Panc1 (cell line): ENCODE measurements around the gene ISCA1. TPM values are rescaled to one million over a fixed set of nuclear protein-coding genes. Genes with fewer than 3 reads are reported as not detected.

ENCODE experiments used
- ATAC-seq: fragments of 200-7000 bp; cut with Tn5 transposase; 2 replicates; pipeline ENCODE4 v1.9.1; 2020; ENCODE audit warnings: mild to moderate bottlenecking, moderate library complexity
- BruUV-seq: library from RNA; stranded (reverse); fragments of 400-500 nt; replicated peaks from 2 replicates; lab custom pipeline; 2021; lab: Mats Ljungman, UMichigan
- CTCF ChIA-PET: fragments of 300-600 bp; sonication (Branson Sonifier 250); formaldehyde crosslinking; loops from one replicate; lab custom pipeline; 2022; ENCODE audit warnings: antibody characterized with exemption; lab: Charles Lee
- POLR2A ChIA-PET: fragments of 300-600 bp; sonication (Branson Sonifier 250); formaldehyde crosslinking; loops from one replicate; lab custom pipeline; 2022; ENCODE audit warnings: antibody characterized with exemption; lab: Charles Lee
- DNase-seq: peaks from one replicate; pipeline ENCODE4 v3.0.0-alpha.2; 2010; ENCODE audit warnings: low read depth, low spot score
- H3K27ac ChIP-seq: 2 replicates; pipeline ENCODE4 v1.5.1; 2011; ENCODE audit warnings: mild to moderate bottlenecking, low read length, inconsistent platforms
- H3K27me3 ChIP-seq: fragments of 200-500 bp; sonication (Bioruptor generic); 2 replicates; pipeline ENCODE4 v1.6.0; 2014; ENCODE audit warnings: low read length, inconsistent platforms; ENCODE audit not compliant: control insufficient read depth, insufficient read depth
- H3K36me3 ChIP-seq: fragments of 200-500 bp; sonication (Bioruptor generic); 2 replicates; pipeline ENCODE4 v1.5.1; 2014; ENCODE audit warnings: inconsistent platforms, mild to moderate bottlenecking, low read length, moderate library complexity; ENCODE audit not compliant: control insufficient read depth, insufficient read depth
- H3K4me1 ChIP-seq: 2 replicates; pipeline ENCODE4 v1.5.1; 2011; ENCODE audit warnings: inconsistent platforms, mild to moderate bottlenecking, low read length, moderate library complexity; ENCODE audit not compliant: control insufficient read depth, insufficient read depth
- H3K4me3 ChIP-seq, 2 experiments: 2 replicates each; pipeline ENCODE4 v1.5.1; 2011 to 2012; ENCODE audit warnings: low read depth in 2 of 2, low read length in 2 of 2, mild to moderate bottlenecking in 2 of 2, inconsistent platforms in 1 of 2, moderate library complexity in 1 of 2
- H3K9me3 ChIP-seq: fragments of 200-500 bp; sonication (Bioruptor generic); 2 replicates; pipeline ENCODE4 v1.5.1; 2014; ENCODE audit warnings: low read depth, mild to moderate bottlenecking, inconsistent platforms, low read length, moderate library complexity; ENCODE audit not compliant: control insufficient read depth, insufficient read depth
- CTCF ChIP-seq: fragments of 450-650 bp; IDR thresholded peaks from 2 replicates; pipeline ENCODE4 v1.5.1; 2017; ENCODE audit warnings: mild to moderate bottlenecking
- POLR2AphosphoS5 ChIP-seq: IDR thresholded peaks from 2 replicates; pipeline ENCODE4 v1.6.1; 2012; ENCODE audit warnings: mild to moderate bottlenecking, low read depth, low read length, moderate library complexity
- SIN3A ChIP-seq: IDR thresholded peaks from 2 replicates; pipeline ENCODE4 v1.6.1; 2012; ENCODE audit warnings: low read depth, mild to moderate bottlenecking, low read length, moderate library complexity, borderline replicate concordance; ENCODE audit not compliant: insufficient read depth
- TCF7L2 ChIP-seq: IDR thresholded peaks from 2 replicates; pipeline ENCODE4 v1.6.1; 2011; ENCODE audit warnings: mild to moderate bottlenecking, low read depth, low read length, inconsistent platforms
- in situ Hi-C: cut with HindIII; loops from 2 replicates; pipeline ENCODE4 v1.10.0; 2016; ENCODE audit warnings: low sequenced_read_pairs, low pct_unique_long_range_greater_than_20kb
- intact Hi-C: fragments of 100-400 bp; cut with micrococcal nuclease; formaldehyde crosslinking; loops from one replicate; pipeline ENCODE4 v1.10.0; 2022; ENCODE audit not compliant: unreplicated experiment
- total RNA-seq: library from RNA; stranded (reverse); gene quantifications from one replicate; pipeline ENCODE4 v1.2.1, GENCODE V29; 2021; ENCODE audit not compliant: unreplicated experiment
- TF ChIP-seq, protein P1 (sequence below), 2 experiments: IDR thresholded peaks; 2 replicates each; pipeline ENCODE4 v1.6.1; 2011 to 2012; ENCODE audit warnings: low read depth in 2 of 2, control low read depth in 1 of 2, low read length in 1 of 2, mild to moderate bottlenecking in 1 of 2, moderate library complexity in 1 of 2; ENCODE audit not compliant: insufficient read depth in 1 of 2

The ISCA1 gene
- total RNA-seq, 1 experiment from 2014 or later = 19.9 TPM

GRCh38 chr9:86222667-86223066 is 59.7 kb downstream of the ISCA1 start:
- no peak for TF ChIP-seq CTCF
- no peak for TF ChIP-seq SIN3A
- TF ChIP-seq TCF7L2 = no peak
- TF ChIP-seq, protein P1, sequence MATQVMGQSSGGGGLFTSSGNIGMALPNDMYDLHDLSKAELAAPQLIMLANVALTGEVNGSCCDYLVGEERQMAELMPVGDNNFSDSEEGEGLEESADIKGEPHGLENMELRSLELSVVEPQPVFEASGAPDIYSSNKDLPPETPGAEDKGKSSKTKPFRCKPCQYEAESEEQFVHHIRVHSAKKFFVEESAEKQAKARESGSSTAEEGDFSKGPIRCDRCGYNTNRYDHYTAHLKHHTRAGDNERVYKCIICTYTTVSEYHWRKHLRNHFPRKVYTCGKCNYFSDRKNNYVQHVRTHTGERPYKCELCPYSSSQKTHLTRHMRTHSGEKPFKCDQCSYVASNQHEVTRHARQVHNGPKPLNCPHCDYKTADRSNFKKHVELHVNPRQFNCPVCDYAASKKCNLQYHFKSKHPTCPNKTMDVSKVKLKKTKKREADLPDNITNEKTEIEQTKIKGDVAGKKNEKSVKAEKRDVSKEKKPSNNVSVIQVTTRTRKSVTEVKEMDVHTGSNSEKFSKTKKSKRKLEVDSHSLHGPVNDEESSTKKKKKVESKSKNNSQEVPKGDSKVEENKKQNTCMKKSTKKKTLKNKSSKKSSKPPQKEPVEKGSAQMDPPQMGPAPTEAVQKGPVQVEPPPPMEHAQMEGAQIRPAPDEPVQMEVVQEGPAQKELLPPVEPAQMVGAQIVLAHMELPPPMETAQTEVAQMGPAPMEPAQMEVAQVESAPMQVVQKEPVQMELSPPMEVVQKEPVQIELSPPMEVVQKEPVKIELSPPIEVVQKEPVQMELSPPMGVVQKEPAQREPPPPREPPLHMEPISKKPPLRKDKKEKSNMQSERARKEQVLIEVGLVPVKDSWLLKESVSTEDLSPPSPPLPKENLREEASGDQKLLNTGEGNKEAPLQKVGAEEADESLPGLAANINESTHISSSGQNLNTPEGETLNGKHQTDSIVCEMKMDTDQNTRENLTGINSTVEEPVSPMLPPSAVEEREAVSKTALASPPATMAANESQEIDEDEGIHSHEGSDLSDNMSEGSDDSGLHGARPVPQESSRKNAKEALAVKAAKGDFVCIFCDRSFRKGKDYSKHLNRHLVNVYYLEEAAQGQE (IDR thresholded peaks at IDR 0.05; ENCODE audit: insufficient read depth in 1 of 2, low read depth in 2 of 2, low read length in 1 of 2) = no peak
- no peak for TF ChIP-seq POLR2AphosphoS5
- intact Hi-C loops = no loop called here
- no peaks in the 10 kb centered on the region for H3K9me3 ChIP-seq
- no peaks in the 10 kb centered on the region for H3K4me1 ChIP-seq
- POLR2A ChIA-PET = no interaction called here
- no peak overlapping the region for H3K4me3 ChIP-seq
- no peak for ATAC-seq
- DNase-seq = no peak
- in situ Hi-C loops = no loop called here
- H3K27ac ChIP-seq = no peak overlapping the region
- no peaks in the 10 kb centered on the region for H3K27me3 ChIP-seq
- CTCF ChIA-PET = no interaction called here
- H3K36me3 ChIP-seq = no peaks in the 10 kb centered on the region
- BruUV-seq = no TSS peak

- in situ Hi-C loops = no loop called here
- ATAC-seq (no peak), DNase-seq (no peak)
- ChIA-PET CTCF (interaction anchor here (0.6 to 1.5 kb wide), 2 partner anchors 17 to 31 kb away, joined by 3 to 5 read pairs; no protein-coding TSS in a partner anchor), POLR2A (no interaction called here)
- no peak overlapping the region for H3K27ac ChIP-seq
- no peaks in the 10 kb centered on the region for H3K9me3 ChIP-seq
- no TSS peak for BruUV-seq
- H3K4me3 ChIP-seq = no peak overlapping the region
- no peaks in the 10 kb centered on the region for H3K4me1 ChIP-seq
- TF ChIP-seq TCF7L2 (no peak), SIN3A (no peak), POLR2AphosphoS5 (no peak), CTCF (no peak)
- TF ChIP-seq, protein P1 (IDR thresholded peaks at IDR 0.05; ENCODE audit: insufficient read depth in 1 of 2, low read depth in 2 of 2, low read length in 1 of 2) = no peak
- H3K27me3 ChIP-seq = no peaks in the 10 kb centered on the region
- intact Hi-C loops = no loop called here
- no peaks in the 10 kb centered on the region for H3K36me3 ChIP-seq
Observed at GRCh38 chr9:86219606-86220005, 62.7 kb downstream of the ISCA1 start.
